H54 (cell line): ENCODE results near the gene JTB.
"Not testable (repeated sequence)": the region's sequence is repeated elsewhere in the genome, so short reads cannot be mapped to it uniquely, and the experiment has no call there.

Source experiments
- DNase-seq: peaks from one replicate; pipeline ENCODE4 v3.0.0; 2011; ENCODE audit warnings: low spot score, mixed read lengths; ENCODE audit not compliant: insufficient read length
- FAIRE-seq: peaks from 3 replicates; lab custom pipeline; 2011; peaks lifted over from hg19 to GRCh38; lab: Jason Lieb, UNC
- POLR2A ChIP-seq: IDR thresholded peaks from 2 replicates; pipeline ENCODE4 v1.6.1; 2011; ENCODE audit warnings: low read depth, mild to moderate bottlenecking, low read length

Gene JTB

DNA sequence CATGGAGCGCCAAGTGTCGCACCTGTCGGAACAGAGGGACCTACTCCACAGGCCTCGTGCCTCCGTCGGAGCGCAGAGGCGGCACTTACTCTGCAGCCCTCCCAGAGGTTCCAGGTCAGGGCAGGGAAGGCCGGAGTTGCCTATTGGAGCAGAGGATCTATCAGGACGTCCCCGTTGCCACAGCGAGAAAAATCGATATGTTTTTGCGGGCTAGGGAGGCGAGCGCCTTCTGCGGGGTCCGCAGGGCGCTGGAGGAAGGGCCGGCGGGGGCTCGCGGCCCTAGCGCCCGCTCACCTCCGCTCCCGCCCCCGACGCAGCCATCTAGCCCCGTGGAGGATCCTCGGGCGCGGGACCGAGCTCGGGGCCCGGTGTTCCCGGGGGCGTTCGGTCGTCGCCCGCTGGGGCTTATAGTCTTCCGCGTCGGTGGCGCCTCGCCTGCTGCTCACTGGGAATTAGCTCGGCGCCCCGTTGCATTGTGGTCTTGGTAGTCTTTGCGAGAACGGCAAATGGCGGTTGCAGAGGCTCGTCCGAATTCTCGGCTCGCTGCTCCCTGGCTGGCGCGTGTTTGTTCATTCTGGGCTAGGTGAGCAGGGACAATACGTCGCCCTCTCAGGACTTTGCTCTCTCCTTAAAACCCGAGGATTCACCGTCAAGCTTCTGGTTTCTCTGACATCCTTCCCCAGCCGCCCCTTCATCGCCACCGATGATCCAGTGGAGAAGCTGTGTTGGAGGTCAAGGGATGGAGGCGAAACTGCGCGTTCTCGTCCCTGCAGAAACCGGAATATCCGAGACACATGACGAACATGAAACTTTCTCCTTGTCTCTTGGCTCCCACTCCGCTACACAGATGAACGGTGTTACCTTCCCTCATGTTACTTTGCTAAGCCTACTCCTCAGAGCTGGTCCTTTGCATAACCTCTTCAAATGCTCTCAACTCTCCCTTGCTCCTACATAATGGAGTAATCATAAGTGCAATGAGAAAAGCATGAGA is at the start of gene JTB:
JTB (minus strand) TSS at position 425 of the 991 bp plus-strand sequence; CDS start at position 3, 422 bp downstream.
- FAIRE-seq (no peak), DNase-seq (peak; percentile 64)
- peak; percentile 67 for TF ChIP-seq POLR2A

DNA sequence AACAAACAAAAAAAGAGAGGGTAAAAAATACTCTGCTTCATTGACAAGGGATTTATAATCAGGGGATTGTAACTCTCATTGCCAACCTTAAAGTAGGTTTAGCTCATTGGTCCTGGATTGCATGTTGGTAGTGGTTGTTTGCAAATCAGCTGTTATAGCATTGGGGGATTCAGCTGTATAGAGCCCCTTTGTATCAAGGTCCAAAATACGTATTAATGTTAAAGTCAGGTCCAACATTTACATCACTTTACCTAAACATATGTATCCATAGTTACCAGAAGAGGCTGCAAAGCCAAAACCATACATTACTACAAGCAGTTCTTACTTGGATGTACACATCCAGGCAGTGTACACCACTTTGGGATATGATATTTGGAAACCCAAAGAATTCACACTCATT is 42.5 kb upstream of the JTB start:
- no peak for TF ChIP-seq POLR2A
- no peak for DNase-seq
- FAIRE-seq, result no peak

- TF ChIP-seq POLR2A, result no peak
- DNase-seq, result no peak
- FAIRE-seq, result no peak
Observed at GRCh38 chr1:154019269-154019668, 41.8 kb upstream of the JTB start.

DNA sequence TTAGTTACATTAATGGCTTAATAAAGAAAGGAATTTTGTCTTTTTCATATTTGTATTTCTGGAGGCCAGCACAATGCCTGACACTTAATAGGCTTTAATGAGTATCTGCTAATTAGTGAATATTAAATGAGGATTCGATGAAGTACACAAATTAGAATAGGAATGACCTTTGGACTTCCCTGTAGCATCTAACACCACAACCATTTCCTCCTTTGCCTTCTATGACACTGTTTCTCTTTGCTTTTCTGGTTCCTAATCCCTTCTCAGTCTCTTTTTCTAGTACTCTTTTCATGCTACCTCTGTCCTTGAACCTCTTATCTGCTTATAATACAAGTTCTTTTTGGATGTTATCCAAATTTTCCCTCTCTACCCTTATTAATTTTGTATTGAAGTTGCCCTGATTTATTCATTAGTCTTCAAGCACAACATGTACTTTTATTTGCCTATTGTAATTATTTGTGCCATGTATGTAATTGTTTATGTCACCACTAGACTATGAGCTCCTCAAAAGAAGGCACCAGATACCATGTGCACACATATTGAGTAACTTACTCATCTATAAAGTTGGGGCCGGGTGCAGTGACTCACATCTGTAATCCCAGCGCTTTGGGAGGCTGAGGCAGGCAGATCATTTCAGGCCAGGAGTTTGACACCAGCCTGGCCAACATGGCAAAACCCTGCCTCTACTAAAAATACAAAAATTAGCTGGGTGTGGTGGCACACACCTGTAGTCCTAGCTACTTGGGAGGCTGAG is 36.9 kb upstream of the JTB start:
- no peak for FAIRE-seq
- TF ChIP-seq POLR2A, result no peak
- no peak for DNase-seq

- DNase-seq, FAIRE-seq: not testable (repeated sequence)
Observed at GRCh38 chr1:154012543-154012942, 35.1 kb upstream of the JTB start.

GRCh38 chr1:154012129-154012528 is 34.7 kb upstream of the JTB start:
- no peak for TF ChIP-seq POLR2A
- no peak for DNase-seq
- no peak for FAIRE-seq

DNA sequence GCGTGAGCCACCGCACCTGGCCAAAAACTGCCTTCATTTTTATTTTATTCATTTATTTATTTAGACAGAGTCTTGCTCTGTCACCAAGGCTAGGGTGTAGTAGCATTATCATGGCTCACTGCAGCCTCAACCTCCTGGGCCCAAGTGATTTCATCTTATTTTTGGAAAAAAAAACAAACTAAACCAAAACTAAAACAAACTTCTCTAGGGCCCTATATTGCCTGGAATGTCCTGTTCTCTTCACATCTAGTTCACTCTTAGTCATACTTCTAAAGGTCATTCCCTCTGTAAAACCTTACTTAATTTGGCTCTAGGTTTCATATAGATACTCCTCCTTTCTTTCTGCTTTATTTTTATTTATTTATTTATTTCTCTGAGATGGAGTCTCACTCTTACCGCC is 28.7 kb upstream of the JTB start:
- TF ChIP-seq POLR2A, result no peak
- FAIRE-seq (no peak), DNase-seq (no peak)

DNA sequence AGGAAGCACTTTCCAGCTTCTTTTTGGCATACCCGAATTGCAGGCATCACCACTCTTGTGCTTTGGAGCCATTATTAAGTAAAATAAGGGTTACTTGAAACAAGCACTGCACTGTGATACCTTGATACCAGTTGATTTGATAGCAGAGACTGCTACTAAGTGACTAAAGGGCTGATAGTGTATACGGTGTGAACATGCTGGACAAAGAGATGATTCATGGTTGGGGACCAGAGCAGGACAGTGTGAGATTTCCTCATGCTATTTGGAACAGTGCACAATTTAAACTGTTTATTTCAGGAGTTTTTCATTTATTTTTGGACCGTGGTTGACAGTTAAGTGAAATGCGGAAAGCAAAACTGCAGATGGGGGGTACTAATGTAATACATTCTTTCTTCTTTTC is 22.9 kb upstream of the JTB start:
- DNase-seq (no peak), FAIRE-seq (no peak)
- no peak for TF ChIP-seq POLR2A

- not testable (repeated sequence) for FAIRE-seq, DNase-seq
Observed at GRCh38 chr1:153996882-153997281, 19.4 kb upstream of the JTB start.

DNA sequence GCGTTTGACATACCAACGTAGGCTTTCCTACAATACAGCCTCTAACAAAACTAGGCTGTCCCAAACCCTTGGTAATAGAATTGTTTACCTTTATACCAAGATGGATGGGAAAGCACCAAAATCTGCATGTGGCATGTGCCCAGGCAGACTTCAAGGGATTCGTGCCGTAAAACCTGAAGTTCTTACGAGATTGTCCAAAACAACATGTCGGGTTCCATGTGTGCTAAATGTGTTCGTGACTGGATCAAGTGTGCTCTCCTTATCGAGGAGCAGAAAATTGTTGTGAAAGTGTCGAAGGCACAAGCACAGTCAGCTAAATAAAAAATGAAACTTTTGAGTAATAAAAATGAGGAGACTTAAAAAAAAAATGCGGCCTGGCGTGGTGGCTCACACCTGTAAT is 18.2 kb upstream of the JTB start:
- DNase-seq (no peak), FAIRE-seq (no peak)
- no peak for TF ChIP-seq POLR2A

GRCh38 chr1:153995202-153995601 is 17.7 kb upstream of the JTB start:
- no peak for TF ChIP-seq POLR2A
- FAIRE-seq, result no peak
- DNase-seq, result no peak

DNA sequence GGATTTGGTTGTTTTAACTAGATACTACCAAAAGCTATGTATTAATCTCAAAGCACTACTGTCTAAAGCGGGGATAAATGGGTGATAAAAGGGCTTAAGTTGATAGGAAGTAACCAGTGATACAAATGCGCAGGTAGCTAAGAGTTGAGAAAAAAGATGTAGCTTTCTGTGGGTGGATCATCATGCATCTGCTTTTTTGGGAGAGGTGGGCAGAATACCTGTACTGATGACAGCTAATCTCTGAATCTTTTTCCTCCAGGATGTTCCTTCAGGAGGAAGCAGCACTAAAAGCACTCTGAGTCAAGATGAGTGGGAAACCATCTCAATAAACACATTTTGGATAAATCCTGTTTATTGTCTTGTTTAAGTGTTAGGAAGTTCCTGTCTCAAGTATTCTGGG is 14.3 kb upstream of the JTB start:
- no peak for FAIRE-seq
- no peak for DNase-seq
- TF ChIP-seq POLR2A, result no peak

DNA sequence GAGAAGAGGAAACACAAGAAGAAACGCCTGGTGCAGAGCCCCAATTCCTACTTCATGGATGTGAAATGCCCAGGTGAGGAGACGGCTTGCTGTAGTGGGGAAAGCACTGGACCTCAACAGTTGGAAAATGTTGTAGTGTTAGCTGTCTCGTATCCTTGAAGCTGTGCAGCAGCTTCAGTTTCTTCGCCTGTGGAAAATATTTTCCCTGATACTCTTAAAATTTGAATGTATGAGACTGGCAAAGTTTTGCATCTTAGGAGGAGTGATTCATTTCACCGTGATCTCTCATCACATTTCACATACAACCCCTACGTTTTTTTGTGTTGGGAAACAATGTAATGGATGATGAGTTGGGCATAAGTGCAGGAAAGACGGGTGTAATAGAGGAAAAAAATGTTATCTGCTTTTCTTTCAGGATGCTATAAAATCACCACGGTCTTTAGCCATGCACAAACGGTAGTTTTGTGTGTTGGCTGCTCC is 13.7 kb upstream of the JTB start:
- no peak for TF ChIP-seq POLR2A
- no peak for FAIRE-seq

GRCh38 chr1:153990468-153991150 is 13.1 kb upstream of the JTB start, which contains the start of gene RPS27:
Gene RPS27, plus strand, starts transcription at chr1:153990762. Its CDS starts 35 bp downstream, at chr1:153990797.
- peak; percentile 72 for DNase-seq
- peak; percentile 99 for TF ChIP-seq POLR2A
- FAIRE-seq, result peak; percentile 60

More for the DNA sequence above, 13.7 kb upstream of the JTB start:
- DNase-seq, result no peak
